ENCODE measurements around the gene ITGAX.
"Not testable (repeated sequence)": the region's sequence is repeated elsewhere in the genome, so short reads cannot be mapped to it uniquely, and the experiment has no call there.

ITGAX gene

DNA sequence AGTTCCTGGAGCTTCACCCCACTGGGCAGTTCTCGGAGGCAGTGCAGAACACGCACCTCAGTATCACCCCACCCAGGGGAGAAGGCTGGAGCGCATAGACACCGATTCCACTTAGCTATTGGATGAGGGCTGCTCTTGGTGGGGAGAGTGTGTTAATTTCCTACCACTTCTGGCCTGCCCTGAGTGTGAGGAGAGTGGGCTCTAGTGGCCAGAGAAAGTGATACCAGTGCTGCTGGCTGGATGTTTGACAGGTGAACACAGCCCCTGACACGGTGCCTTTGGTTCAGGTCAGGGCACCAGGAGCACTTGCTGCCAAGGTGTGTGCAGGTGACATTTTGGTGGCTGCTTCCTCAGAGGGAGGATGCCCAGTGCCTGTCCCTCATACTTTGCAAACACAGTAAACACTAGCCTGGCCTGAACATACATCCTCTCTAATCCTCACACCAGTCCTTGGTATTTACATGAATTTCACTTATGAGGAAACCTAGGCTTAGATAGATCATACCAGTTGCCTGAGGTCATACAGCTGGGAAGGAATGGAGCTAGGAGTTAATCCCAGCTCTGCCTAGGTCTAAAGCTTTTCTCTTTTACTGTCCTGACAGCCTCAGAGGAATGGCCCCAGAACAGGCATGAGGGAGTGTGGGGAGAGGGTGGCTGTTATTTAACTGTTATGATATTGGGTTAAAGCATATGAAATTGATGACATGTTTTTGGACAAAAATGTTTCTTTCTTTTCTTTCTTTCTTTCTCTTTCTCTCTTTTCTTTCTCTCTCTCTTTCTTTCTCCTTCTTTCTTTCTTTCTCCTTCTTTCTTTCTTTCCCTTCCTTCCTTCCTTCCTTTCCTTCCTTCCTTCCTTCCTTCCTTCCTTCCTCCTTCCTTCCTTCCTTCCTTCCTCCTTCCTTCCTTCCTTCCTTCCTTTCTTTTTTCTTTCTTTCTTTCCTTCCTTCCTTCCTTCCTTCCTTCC is 21.0 kb upstream of the ITGAX start:
- H3K4me3 ChIP-seq (ENCODE audit: low read length) = no peak overlapping the region
- DNase-seq (ENCODE audit: low read depth) = peak; percentile 11
- TF ChIP-seq, protein P1, sequence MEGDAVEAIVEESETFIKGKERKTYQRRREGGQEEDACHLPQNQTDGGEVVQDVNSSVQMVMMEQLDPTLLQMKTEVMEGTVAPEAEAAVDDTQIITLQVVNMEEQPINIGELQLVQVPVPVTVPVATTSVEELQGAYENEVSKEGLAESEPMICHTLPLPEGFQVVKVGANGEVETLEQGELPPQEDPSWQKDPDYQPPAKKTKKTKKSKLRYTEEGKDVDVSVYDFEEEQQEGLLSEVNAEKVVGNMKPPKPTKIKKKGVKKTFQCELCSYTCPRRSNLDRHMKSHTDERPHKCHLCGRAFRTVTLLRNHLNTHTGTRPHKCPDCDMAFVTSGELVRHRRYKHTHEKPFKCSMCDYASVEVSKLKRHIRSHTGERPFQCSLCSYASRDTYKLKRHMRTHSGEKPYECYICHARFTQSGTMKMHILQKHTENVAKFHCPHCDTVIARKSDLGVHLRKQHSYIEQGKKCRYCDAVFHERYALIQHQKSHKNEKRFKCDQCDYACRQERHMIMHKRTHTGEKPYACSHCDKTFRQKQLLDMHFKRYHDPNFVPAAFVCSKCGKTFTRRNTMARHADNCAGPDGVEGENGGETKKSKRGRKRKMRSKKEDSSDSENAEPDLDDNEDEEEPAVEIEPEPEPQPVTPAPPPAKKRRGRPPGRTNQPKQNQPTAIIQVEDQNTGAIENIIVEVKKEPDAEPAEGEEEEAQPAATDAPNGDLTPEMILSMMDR (conservative IDR thresholded peaks at IDR 0.05; ENCODE audit: low read depth, low read length) = peak; percentile 43

DNA sequence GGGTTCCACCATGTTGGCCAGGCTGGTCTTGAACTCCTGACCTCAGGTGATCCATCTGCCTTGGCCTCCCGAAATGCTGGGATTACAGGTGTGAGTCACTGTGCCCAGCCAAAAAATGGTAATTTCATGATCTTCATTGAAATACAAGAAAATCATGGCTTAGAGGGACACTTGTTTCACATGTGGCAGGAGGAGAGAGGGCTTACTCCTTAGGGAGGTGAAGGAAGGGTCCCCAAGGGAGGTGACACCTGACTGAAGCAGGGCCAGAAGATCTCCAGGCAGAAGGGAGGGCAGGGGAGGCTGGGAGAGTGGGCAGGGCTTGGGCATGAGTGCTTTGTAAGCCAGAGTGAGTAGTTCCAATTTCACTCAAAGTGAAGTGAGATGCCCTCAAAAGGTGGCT is 20.0 kb upstream of the ITGAX start:
- no peak overlapping the region for H3K4me3 ChIP-seq (ENCODE audit: low read length)
- DNase-seq (ENCODE audit: low read depth) = no peak
- TF ChIP-seq, protein P1 (conservative IDR thresholded peaks at IDR 0.05; ENCODE audit: low read depth, low read length) = no peak

DNA sequence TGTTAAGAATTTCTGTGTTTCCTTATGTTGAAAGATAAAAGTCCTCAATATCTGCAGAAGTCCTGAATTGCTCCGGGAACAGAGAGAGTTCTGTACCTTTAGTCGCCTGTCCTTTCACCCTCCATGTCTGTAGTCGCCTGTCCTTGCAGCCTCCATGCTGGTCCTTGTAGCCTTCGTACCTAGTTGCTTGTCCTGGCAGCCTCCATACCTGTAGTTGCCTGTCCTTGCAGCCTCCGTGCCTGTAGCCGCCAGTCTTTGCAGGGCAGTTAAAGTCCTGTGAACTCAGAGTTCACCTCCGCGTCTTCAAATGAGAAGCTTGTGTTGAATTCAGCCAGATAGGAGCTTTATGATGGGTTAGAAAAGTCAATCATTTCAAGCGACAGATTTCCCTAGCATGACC is 19.5 kb upstream of the ITGAX start:
- TF ChIP-seq, protein P1 (conservative IDR thresholded peaks at IDR 0.05; ENCODE audit: low read depth, low read length) = no peak
- no peak overlapping the region for H3K4me3 ChIP-seq (ENCODE audit: low read length)
- no peak for DNase-seq (ENCODE audit: low read depth)

DNA sequence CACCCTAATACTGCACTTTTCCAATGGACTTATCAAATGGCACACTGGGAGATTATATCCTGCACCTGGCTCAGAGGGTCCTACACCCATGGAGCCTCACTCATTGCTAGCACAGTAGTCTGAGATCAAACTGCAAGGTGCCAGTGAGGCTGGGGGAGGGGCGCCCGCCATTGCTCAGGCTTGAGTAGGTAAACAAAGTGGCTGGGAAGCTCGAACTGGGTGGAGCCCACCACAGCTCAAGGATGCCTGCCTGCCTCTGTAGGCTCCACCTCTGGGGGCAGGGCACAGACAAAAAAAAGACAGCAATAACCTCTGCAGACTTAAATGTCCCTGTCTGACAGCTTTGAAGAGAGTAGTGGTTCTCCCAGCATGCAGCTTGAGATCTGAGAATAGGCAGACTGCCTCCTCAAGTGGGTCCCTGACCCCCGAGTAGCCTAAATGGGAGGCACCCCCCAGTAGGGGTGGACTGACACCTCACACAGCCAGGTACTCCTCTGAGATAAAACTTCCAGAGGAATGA is 16.8 kb upstream of the ITGAX start:
- not testable (repeated sequence) for H3K4me3 ChIP-seq (ENCODE audit: low read length)

DNA sequence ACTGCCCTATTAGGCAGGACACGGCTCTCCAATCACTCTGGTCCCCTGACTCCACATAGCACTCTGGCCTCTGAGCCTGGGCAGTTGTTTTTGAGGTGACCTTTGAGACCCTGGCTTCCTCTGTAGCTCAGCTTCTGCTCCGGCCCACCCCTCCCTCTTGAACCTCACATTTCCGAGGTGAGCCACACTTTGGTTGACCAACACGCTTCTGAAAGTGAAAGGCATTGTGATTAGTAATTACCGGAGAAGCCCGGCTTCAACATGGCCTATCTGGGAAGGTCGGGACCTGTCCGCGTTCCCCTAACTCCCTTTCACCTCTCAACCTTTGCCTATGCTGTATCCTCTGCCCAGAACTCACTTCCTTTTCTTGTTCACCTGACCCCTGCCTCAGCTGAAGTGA is 10.3 kb upstream of the ITGAX start:
- H3K4me3 ChIP-seq (ENCODE audit: low read length) = no peak overlapping the region
- no peak for DNase-seq (ENCODE audit: low read depth)
- TF ChIP-seq, protein P1 (conservative IDR thresholded peaks at IDR 0.05; ENCODE audit: low read depth, low read length) = no peak

More for the DNA sequence above, 16.8 kb upstream of the ITGAX start:
- not testable (repeated sequence) for DNase-seq (ENCODE audit: low read depth)

DNA sequence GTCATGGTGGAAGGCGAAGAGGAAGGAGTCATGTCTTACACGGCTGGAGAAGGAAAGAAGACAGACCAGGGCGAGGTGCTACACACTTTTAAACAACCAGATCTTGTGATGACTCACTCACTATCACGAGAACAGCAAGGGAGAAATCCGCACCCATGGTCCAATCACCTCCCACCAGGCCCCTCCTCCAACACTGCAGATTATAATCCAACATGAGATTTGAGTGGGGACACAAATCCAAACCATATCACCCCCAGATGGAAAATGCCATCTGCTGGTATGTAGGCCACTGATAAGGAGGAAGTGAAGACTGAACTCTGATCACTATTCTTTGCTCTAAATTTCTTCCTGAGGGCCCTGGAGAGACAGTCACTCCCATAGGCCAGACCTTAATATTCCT is 7.5 kb upstream of the ITGAX start:
- no peak for DNase-seq (ENCODE audit: low read depth)
- TF ChIP-seq, protein P1 (conservative IDR thresholded peaks at IDR 0.05; ENCODE audit: low read depth, low read length) = no peak
- H3K4me3 ChIP-seq (ENCODE audit: low read length) = no peak overlapping the region

DNA sequence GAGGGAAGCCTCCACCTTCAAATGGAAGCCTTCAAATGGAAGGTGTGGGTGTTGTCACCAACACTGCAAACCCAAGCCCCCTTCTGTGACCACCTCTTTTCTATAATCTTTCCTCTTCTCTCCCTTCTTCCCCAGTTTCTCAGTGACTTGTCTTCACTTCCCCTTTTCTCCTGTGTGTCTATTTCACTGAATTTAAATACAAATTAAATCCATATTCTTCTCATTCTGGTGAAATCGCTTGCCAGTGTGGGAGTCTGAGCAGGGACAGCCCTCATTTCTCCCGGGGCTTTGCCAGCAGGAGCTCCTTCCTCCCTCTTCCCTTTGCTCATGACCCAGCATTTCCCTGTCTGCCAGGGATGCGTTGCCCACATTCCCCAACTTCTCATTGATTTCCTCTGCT is 6.4 kb upstream of the ITGAX start:
- no peak overlapping the region for H3K4me3 ChIP-seq (ENCODE audit: low read length)
- TF ChIP-seq, protein P1 (conservative IDR thresholded peaks at IDR 0.05; ENCODE audit: low read depth, low read length) = no peak
- DNase-seq (ENCODE audit: low read depth) = no peak

All from retinal pigment epithelial cell (primary cell).